Karpas-422 (cell line): ENCODE data around the gene KIRREL3. TPM values are rescaled to one million over a fixed set of nuclear protein-coding genes. Genes with fewer than 3 reads are reported as not detected.

Experiments used
- DNase-seq: peaks from one replicate; pipeline ENCODE4 v3.0.0-alpha.2; 2015
- H2AFZ ChIP-seq: fragments of 200-600 bp; sonication (generic); 2 replicates; pipeline ENCODE4 v1.6.1; 2014; ENCODE audit warnings: antibody characterized with exemption, low read length, mixed read lengths
- H3K27ac ChIP-seq: fragments of 200-600 bp; sonication (generic); 2 replicates; pipeline ENCODE4 v1.5.1; 2014; ENCODE audit warnings: mild to moderate bottlenecking, low read length, moderate library complexity
- H3K27me3 ChIP-seq: fragments of 200-600 bp; sonication (generic); 2 replicates; pipeline ENCODE4 v1.6.1; 2014; ENCODE audit warnings: low read length, mixed read lengths
- H3K36me3 ChIP-seq: fragments of 200-600 bp; sonication (generic); 2 replicates; pipeline ENCODE4 v1.6.1; 2014; ENCODE audit warnings: low read length, mixed read lengths; ENCODE audit not compliant: insufficient read depth
- H3K4me1 ChIP-seq: fragments of 200-600 bp; sonication (generic); 2 replicates; pipeline ENCODE4 v1.6.1; 2014; ENCODE audit warnings: mild to moderate bottlenecking, low read length, mixed read lengths
- H3K4me2 ChIP-seq: fragments of 200-600 bp; sonication (generic); 2 replicates; pipeline ENCODE4 v1.6.1; 2014; ENCODE audit warnings: low read length, low read depth, mild to moderate bottlenecking; ENCODE audit not compliant: poor library complexity, severe bottlenecking
- H3K4me3 ChIP-seq: fragments of 200-600 bp; sonication (generic); 2 replicates; pipeline ENCODE4 v1.5.1; 2014; ENCODE audit warnings: mild to moderate bottlenecking, antibody characterized with exemption, low read length, mixed read lengths
- H3K79me2 ChIP-seq: fragments of 200-600 bp; sonication (generic); 2 replicates; pipeline ENCODE4 v1.6.1; 2014; ENCODE audit warnings: mild to moderate bottlenecking, low read length, mixed read lengths
- H3K9ac ChIP-seq: fragments of 200-600 bp; sonication (generic); 2 replicates; pipeline ENCODE4 v1.6.0; 2014; ENCODE audit warnings: low read length
- H3K9me2 ChIP-seq: fragments of 200-600 bp; sonication (generic), shearing (Covaris generic); replicated peaks from 2 replicates; pipeline ENCODE4 v1.6.0; 2014; ENCODE audit warnings: mild to moderate bottlenecking, low read length, moderate library complexity; ENCODE audit not compliant: insufficient read depth
- H3K9me3 ChIP-seq: fragments of 300-700, 200-600 bp; sonication (generic); 2 replicates; pipeline ENCODE4 v1.6.1; 2014; ENCODE audit warnings: low read length, mixed read lengths
- H4K20me1 ChIP-seq: fragments of 200-600 bp; sonication (generic); 2 replicates; pipeline ENCODE4 v1.6.1; 2014; ENCODE audit warnings: mild to moderate bottlenecking, antibody characterized with exemption, low read length, low read depth; ENCODE audit not compliant: insufficient read depth
- total RNA-seq: library from RNA; depleted of rRNA; stranded (reverse); fragments of >200 nt; shearing (Covaris generic); gene quantifications from 2 replicates; pipeline ENCODE4 v1.2.3, GENCODE V29; 2014; ENCODE audit warnings: low replicate concordance

The KIRREL3 gene
- total RNA-seq, 1 experiment from 2014 or later, result not detected

DNA sequence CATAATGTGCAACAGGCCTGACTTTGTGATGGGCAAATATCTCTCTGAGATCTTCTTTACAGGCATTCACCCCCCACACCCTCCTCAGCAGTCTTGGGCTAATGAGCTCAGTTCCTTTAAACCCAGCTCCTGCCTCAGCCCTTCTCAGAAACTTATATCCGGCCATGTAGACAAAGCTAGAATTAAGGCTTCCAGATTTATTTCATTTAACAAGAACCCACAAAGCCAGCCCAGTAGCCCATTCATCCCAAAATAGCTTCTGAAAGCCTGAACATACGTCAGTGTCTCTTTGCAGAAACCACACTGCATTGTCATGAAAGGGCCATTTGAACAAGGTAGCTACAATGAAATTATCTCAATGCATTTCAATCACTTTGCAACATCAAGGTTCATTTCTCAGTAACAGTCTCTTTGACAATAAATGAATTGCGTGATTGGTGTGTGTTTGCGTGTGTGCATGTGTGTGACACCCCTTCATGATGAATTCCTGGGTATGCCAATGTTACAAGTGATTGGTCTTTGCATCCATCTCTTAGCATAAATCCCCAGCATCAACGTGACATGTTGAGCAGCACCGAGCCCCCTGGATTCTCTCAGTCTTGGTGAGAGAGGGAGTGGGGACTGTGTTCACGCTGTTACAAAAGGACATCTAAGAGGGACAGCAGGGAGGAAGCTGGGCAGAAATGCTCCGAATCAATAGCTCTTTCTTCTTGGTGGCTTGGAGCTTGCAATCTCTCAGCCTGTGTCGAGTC, 299.6 kb downstream of the KIRREL3 start:
- H3K4me3 ChIP-seq, result no peak overlapping the region
- H3K4me2 ChIP-seq, result no peak overlapping the region

DNA sequence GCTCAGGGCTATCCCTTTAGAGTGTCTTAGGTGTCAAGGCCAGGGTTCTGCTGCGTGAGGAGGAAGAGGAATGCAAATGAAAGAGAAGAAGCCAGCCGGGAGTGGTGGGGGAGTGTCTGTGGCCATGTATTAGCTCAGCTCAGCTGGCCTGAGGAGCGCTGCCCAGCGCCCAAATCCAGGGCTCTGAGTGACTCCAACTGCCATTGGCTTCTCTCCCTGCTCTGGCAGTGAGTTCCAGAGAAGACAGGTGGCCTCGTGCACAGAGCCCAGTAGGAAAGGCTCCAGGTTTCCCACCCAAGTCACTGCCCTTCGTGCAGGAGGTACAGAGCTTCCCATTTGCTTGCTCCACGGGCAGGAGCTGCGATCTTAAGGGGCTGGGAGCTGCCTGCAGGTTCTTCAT, 302.0 kb downstream of the KIRREL3 start:
- DNase-seq, result no peak
- Histone ChIP-seq H3K4me1 (peaks cover 28% of the 10 kb centered on the region), H3K9me3 (no peaks in the 10 kb centered on the region)

More for the DNA sequence above, 299.6 kb downstream of the KIRREL3 start:
- Histone ChIP-seq H3K27me3 (no peaks in the 10 kb centered on the region), H3K4me1 (peaks cover 45% of the 10 kb centered on the region), H3K9me3 (no peaks in the 10 kb centered on the region), H3K36me3 (no peaks in the 10 kb centered on the region), H3K27ac (no peak overlapping the region), H3K79me2 (no peaks in the 10 kb centered on the region), H4K20me1 (no peaks in the 10 kb centered on the region), H2AFZ (no peak overlapping the region), H3K9me2 (no peaks in the 10 kb centered on the region), H3K9ac (no peak overlapping the region)
- DNase-seq, result no peak

DNA sequence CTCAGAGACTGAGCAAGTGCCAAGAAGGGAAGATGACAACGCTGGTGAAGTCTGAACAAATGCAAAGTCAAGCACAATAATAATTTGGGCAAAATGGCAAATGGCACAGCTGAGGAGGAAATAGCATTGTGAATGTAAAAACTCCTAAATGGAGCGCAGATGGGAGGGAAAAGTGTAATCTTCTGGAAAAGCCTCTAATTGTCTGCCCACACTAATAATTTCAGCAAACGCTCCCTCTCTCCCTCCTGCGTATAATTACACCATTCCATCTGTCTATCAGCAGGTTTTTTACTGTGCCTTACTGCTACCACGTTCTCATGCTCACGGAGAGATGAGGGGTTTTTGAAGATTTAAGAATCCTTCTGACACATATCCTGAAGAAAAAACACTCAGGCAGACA, 302.6 kb downstream of the KIRREL3 start:
- DNase-seq, result no peak
- Histone ChIP-seq H3K79me2 (no peaks in the 10 kb centered on the region), H3K4me2 (no peak overlapping the region), H3K9me3 (no peaks in the 10 kb centered on the region), H3K4me3 (no peak overlapping the region), H3K4me1 (peaks cover 21% of the 10 kb centered on the region), H3K27ac (no peak overlapping the region), H3K9ac (no peak overlapping the region), H3K27me3 (no peaks in the 10 kb centered on the region), H3K9me2 (no peaks in the 10 kb centered on the region), H3K36me3 (no peaks in the 10 kb centered on the region), H4K20me1 (no peaks in the 10 kb centered on the region), H2AFZ (no peak overlapping the region)

More for the DNA sequence above, 302.0 kb downstream of the KIRREL3 start:
- Histone ChIP-seq H3K4me2 (peak overlapping the region; percentile 17), H3K27me3 (no peaks in the 10 kb centered on the region), H2AFZ (no peak overlapping the region), H3K36me3 (no peaks in the 10 kb centered on the region), H3K9ac (no peak overlapping the region), H3K27ac (no peak overlapping the region), H4K20me1 (no peaks in the 10 kb centered on the region), H3K79me2 (no peaks in the 10 kb centered on the region), H3K4me3 (no peak overlapping the region), H3K9me2 (no peaks in the 10 kb centered on the region)

DNA sequence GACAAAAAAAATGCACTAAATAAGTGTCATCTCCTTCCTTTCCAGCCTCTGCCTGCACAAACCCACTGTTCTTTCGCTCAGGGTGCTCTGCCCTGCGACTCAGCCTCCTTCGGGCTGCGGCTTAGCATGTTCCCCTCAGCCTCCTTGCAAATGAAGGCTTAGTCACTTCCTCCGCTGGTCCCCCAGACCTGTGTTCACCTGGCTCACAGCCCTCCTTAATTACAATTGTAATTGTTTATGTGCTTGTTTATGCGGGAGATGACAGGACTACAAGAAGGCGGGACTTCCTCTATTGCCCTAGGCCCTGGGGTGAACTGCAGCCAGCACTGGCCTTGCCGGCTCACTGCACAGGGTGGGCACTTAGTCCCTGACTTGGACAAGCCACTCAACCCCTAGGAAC, 303.6 kb downstream of the KIRREL3 start:
- H3K9me3 ChIP-seq, result no peaks in the 10 kb centered on the region
- H3K4me1 ChIP-seq, result peaks cover 16% of the 10 kb centered on the region
- no peaks in the 10 kb centered on the region for H3K9me2 ChIP-seq
- H3K27ac ChIP-seq, result no peak overlapping the region
- H3K36me3 ChIP-seq, result no peaks in the 10 kb centered on the region
- no peaks in the 10 kb centered on the region for H3K27me3 ChIP-seq
- no peak overlapping the region for H3K4me3 ChIP-seq
- H3K4me2 ChIP-seq, result no peak overlapping the region
- DNase-seq, result no peak
- no peaks in the 10 kb centered on the region for H4K20me1 ChIP-seq
- H2AFZ ChIP-seq, result no peak overlapping the region
- H3K79me2 ChIP-seq, result no peaks in the 10 kb centered on the region
- no peak overlapping the region for H3K9ac ChIP-seq

DNA sequence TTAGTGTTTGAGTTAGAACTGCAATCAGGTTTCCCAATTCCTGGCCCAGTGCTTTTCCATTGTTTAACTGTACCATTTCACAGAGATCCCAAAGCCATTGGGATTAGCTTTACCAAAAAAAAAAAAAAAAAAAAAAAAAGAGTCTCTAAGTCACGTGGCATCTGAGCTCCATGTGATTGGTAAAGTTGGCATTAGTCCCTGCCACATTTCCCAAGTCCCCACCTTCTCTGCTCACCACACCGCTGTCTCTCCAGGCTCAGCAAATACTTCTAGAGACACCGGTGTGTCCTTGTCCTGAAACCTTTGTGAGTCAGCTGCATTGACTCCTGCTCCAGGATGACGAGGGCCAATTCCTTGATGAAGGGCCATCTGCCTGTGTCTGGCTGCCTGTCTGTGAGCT, 305.3 kb downstream of the KIRREL3 start:
- Histone ChIP-seq H4K20me1 (no peaks in the 10 kb centered on the region), H3K4me1 (peaks cover 11% of the 10 kb centered on the region), H3K9ac (no peak overlapping the region), H3K27ac (no peak overlapping the region), H3K4me3 (no peak overlapping the region), H3K36me3 (no peaks in the 10 kb centered on the region), H3K9me2 (no peaks in the 10 kb centered on the region), H3K9me3 (no peaks in the 10 kb centered on the region), H3K27me3 (no peaks in the 10 kb centered on the region), H3K79me2 (no peaks in the 10 kb centered on the region), H2AFZ (no peak overlapping the region), H3K4me2 (no peak overlapping the region)
- DNase-seq, result no peak

DNA sequence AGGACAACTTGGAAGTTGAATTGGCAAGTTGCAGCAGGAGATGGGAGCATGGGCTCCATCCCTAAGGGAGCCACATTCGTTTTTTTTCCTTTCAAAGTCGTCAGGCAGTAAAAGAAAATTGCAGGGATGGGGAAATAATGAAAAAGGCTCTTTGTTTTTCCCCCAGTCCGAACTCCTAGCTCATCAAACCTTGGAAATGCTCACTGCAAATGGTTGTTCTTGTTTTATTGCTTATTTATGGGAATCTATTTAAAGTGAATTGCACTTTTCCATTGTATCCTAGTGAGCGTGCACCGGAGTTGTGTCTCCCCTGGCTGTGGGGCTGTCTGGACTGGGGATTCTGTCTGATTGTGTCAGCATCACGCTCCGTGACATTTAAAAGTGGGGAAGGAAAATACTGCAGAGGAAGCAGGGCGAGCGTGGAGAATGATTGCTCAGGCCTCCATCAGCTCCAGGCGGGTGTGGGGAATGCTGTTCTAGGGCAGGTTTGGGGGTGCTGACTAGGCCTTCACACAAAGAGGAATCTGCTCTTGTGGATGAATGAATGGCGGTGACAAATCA, 306.4 kb downstream of the KIRREL3 start:
- peaks cover 11% of the 10 kb centered on the region for H3K4me1 ChIP-seq
- H3K9ac ChIP-seq, result no peak overlapping the region
- H3K9me3 ChIP-seq, result no peaks in the 10 kb centered on the region
- H3K4me3 ChIP-seq, result no peak overlapping the region
- H3K36me3 ChIP-seq, result no peaks in the 10 kb centered on the region
- no peaks in the 10 kb centered on the region for H3K9me2 ChIP-seq
- no peak overlapping the region for H2AFZ ChIP-seq
- no peak overlapping the region for H3K4me2 ChIP-seq
- no peak for DNase-seq
- no peaks in the 10 kb centered on the region for H3K27me3 ChIP-seq
- no peaks in the 10 kb centered on the region for H3K79me2 ChIP-seq
- no peaks in the 10 kb centered on the region for H4K20me1 ChIP-seq
- no peak overlapping the region for H3K27ac ChIP-seq

DNA sequence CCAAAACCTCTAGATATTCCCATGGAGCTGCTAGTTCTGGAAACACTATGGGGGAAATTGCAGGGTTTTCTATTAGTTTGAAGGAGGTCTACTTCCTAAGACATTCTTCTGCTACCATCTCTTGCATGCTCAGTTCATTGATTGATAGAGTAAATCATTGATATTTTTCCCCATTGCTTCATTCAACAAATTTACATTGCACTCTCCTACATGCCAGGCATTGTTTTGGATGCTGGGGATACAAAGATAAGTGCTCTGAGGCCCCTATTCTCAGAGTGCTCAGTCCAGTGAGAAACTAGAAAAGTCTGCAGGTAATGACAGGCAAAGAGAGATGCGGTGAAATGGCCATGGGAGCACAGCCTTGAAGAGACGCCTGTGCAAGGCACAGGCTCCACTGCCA, 313.1 kb downstream of the KIRREL3 start:
- H3K9ac ChIP-seq, result no peak overlapping the region
- H3K27ac ChIP-seq, result no peak overlapping the region
- DNase-seq, result no peak
- H3K79me2 ChIP-seq, result no peaks in the 10 kb centered on the region
- H3K9me3 ChIP-seq, result no peaks in the 10 kb centered on the region
- peaks cover 11% of the 10 kb centered on the region for H3K4me1 ChIP-seq
- no peaks in the 10 kb centered on the region for H3K9me2 ChIP-seq
- H2AFZ ChIP-seq, result no peak overlapping the region
- no peak overlapping the region for H3K4me3 ChIP-seq
- no peaks in the 10 kb centered on the region for H3K27me3 ChIP-seq
- H4K20me1 ChIP-seq, result no peaks in the 10 kb centered on the region
- no peaks in the 10 kb centered on the region; the same call in 1 of the 2 replicates for H3K36me3 ChIP-seq
- no peak overlapping the region for H3K4me2 ChIP-seq

DNA sequence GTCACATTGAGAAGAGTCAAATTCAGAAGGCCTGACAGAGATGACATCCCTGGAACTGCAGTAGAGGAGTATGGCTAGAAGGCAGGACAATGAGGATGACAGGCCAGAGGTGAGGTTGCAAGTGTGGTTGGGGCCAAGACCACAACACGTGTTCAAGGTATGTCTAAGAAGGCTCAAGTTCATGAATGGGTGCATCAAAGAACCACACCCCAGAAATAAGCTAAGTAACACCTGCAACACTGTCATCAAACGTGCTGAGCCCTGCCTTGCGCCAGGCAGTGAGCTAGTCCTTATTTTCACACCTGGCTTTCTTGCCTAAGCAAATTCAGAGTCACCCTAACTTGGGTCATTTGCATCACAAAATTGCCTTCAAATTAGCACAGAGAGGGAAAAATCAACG, 313.6 kb downstream of the KIRREL3 start:
- Histone ChIP-seq H3K27me3 (no peaks in the 10 kb centered on the region), H3K4me1 (peaks cover 13% of the 10 kb centered on the region), H3K27ac (no peak overlapping the region)

More for the DNA sequence above, 313.6 kb downstream of the KIRREL3 start:
- H2AFZ ChIP-seq, result no peak overlapping the region
- no peaks in the 10 kb centered on the region for H3K79me2 ChIP-seq
- no peak overlapping the region for H3K9ac ChIP-seq
- H3K9me3 ChIP-seq, result no peaks in the 10 kb centered on the region
- no peaks in the 10 kb centered on the region; the same call in 1 of the 2 replicates for H3K36me3 ChIP-seq
- no peaks in the 10 kb centered on the region for H4K20me1 ChIP-seq
- H3K9me2 ChIP-seq, result no peaks in the 10 kb centered on the region
- no peak for DNase-seq
- H3K4me2 ChIP-seq, result no peak overlapping the region
- H3K4me3 ChIP-seq, result no peak overlapping the region
